Nephron progenitor cell (in vitro differentiated cells): Measurements from ENCODE around the gene MFSD12.
A peak's percentile ranks its signal among the peaks of the same experiment; 100 is the strongest.

Experiments used
- DNase-seq: peaks from one replicate; pipeline ENCODE4 v3.0.0; 2021
- H3K27ac Mint-ChIP-seq: 2 replicates; pipeline ENCODE4 v1.8.0; 2021; ENCODE audit warnings: mild to moderate bottlenecking, moderate library complexity, mixed read lengths
- H3K27me3 Mint-ChIP-seq: 2 replicates; pipeline ENCODE4 v1.8.0; 2021; ENCODE audit warnings: mild to moderate bottlenecking, low read depth, mixed read lengths; ENCODE audit not compliant: poor library complexity
- H3K36me3 Mint-ChIP-seq: 2 replicates; pipeline ENCODE4 v1.8.0; 2021; ENCODE audit warnings: low read depth, mixed read lengths
- H3K4me1 Mint-ChIP-seq: 2 replicates; pipeline ENCODE4 v1.8.0; 2021; ENCODE audit warnings: mixed read lengths
- H3K4me3 Mint-ChIP-seq: 2 replicates; pipeline ENCODE4 v1.8.0; 2021; ENCODE audit warnings: mild to moderate bottlenecking, moderate library complexity, mixed read lengths
- H3K9me3 Mint-ChIP-seq: 2 replicates; pipeline ENCODE4 v1.8.0; 2021; ENCODE audit warnings: mild to moderate bottlenecking, moderate library complexity, mixed read lengths
- CTCF ChIP-seq: fragments of 200-600 bp; sonication (generic); IDR thresholded peaks from 2 replicates; pipeline ENCODE4 v1.5.0; 2021; ENCODE audit warnings: antibody characterized with exemption

MFSD12 gene

GRCh38 chr19:3527238-3527910, 30.0 kb downstream of the MFSD12 start:
- no peak for DNase-seq
- H3K27me3 Mint-ChIP-seq: peaks cover 3% of the 10 kb centered on the region
- H3K4me3 Mint-ChIP-seq: no peak overlapping the region
- no peak for TF ChIP-seq CTCF
- H3K4me1 Mint-ChIP-seq: peaks cover 10% of the 10 kb centered on the region
- peaks cover 13% of the 10 kb centered on the region for H3K36me3 Mint-ChIP-seq
- no peak overlapping the region for H3K27ac Mint-ChIP-seq
- no peaks in the 10 kb centered on the region for H3K9me3 Mint-ChIP-seq

GRCh38 chr19:3526507-3527237, 30.7 kb downstream of the MFSD12 start:
- Mint-ChIP-seq H3K4me1 (peaks cover 10% of the 10 kb centered on the region), H3K9me3 (no peaks in the 10 kb centered on the region), H3K4me3 (no peak overlapping the region), H3K27ac (no peak overlapping the region), H3K36me3 (peaks cover 17% of the 10 kb centered on the region), H3K27me3 (peaks cover 3% of the 10 kb centered on the region)
- peak; percentile 13 for TF ChIP-seq CTCF
- no peak for DNase-seq

GRCh38 chr19:3524904-3525451, 32.4 kb downstream of the MFSD12 start:
- no peak for DNase-seq
- Mint-ChIP-seq H3K4me3 (no peak overlapping the region), H3K27me3 (peaks cover 3% of the 10 kb centered on the region), H3K36me3 (peaks cover 26% of the 10 kb centered on the region), H3K9me3 (no peaks in the 10 kb centered on the region), H3K27ac (no peak overlapping the region), H3K4me1 (peaks cover 15% of the 10 kb centered on the region)
- no peak for TF ChIP-seq CTCF

- Mint-ChIP-seq H3K9me3 (no peaks in the 10 kb centered on the region), H3K27me3 (peaks cover 3% of the 10 kb centered on the region), H3K36me3 (peaks cover 26% of the 10 kb centered on the region), H3K4me3 (no peak overlapping the region), H3K4me1 (peaks cover 15% of the 10 kb centered on the region), H3K27ac (peak overlapping the region; percentile 68)
- TF ChIP-seq CTCF: no peak
- DNase-seq: no peak
These were observed 33.1 kb downstream of the MFSD12 start for GRCh38 chr19:3524078-3524842.

GRCh38 chr19:3523361-3524077, 33.9 kb downstream of the MFSD12 start:
- H3K27me3 Mint-ChIP-seq: peaks cover 3% of the 10 kb centered on the region
- TF ChIP-seq CTCF: no peak
- H3K4me3 Mint-ChIP-seq: no peak overlapping the region
- no peaks in the 10 kb centered on the region for H3K9me3 Mint-ChIP-seq
- no peak for DNase-seq
- peaks cover 19% of the 10 kb centered on the region for H3K4me1 Mint-ChIP-seq
- H3K27ac Mint-ChIP-seq: peak overlapping the region; percentile 68
- peaks cover 26% of the 10 kb centered on the region for H3K36me3 Mint-ChIP-seq
